ENCODE results near the gene SH2D2A.

Gene SH2D2A

GRCh38 chr1:156828400-156829124, 11.9 kb upstream of the SH2D2A start:
- no peak for DNase-seq (ENCODE audit: extremely low read depth in 1 of 2, low read depth in 1 of 2)

DNA sequence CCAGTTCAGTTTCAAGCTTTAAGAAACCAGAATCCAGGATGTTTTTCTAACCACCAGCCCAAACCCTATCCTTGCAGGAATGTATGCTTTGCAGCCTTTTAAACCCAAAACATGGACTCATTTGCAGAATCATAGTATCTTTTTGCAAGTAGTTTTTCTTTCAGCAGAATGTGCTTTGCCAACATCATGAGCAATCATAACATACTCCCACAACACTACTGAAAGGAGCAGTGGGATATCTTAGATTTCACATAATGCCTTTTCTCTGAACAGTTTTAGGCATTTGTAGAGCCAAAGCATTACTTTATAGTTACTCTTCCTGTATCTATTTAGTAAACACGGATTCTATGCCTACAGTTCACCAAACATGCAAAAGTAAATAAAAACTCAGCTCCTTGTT, 10.0 kb upstream of the SH2D2A start:
- DNase-seq (ENCODE audit: extremely low read depth in 1 of 2, low read depth in 1 of 2): no peak

GRCh38 chr1:156823210-156823790, 6.7 kb upstream of the SH2D2A start:
- no peak for DNase-seq (ENCODE audit: extremely low read depth in 1 of 2, low read depth in 1 of 2)

DNA sequence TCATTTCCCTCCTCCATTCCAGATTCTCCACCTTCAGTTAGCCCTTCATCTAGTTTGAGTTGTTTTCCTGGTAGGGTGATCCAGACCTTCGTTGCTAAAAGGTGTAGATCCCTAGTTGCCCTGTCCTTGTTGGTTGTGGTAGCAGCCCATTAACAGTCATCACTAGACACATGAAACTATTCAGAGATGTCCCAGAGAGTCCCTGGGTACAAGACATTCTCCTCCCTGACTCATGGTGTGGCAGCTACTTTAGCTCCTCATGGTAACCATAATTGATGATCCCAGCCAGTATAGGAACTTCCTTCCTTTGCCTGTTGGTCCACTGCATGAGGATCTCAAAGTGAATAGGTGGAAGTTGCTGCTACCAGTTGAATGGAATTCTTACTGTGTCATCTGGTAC, 6.0 kb upstream of the SH2D2A start:
- DNase-seq (ENCODE audit: extremely low read depth in 1 of 2, low read depth in 1 of 2): no peak

GRCh38 chr1:156821801-156822200, 5.2 kb upstream of the SH2D2A start:
- peak in 1 of 2 donors; percentile 75 for DNase-seq (ENCODE audit: extremely low read depth in 1 of 2, low read depth in 1 of 2)

DNA sequence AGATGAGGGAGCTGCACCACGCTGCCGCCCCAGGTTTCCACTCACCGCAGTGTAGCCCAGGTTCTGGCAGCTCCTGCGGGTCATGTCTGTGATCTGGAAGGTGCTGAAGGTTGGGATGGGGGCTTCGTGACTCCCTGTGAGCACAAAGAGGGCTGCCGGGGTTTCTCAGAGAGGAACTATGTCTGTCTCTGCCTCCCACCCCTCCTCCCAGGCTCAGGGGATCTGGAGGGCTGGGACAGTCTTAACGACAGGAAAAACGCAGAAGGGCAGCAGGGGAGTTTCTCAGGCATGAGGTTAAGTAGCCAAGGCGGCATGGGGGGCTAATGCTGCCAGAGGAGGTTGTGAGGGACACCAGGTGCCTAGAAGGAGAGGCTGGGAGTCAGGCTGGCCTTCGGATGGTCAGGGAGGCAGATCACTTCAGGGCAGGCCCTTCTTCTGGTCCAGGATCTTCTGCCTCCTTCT, 656 bp downstream of the SH2D2A start:
- no peak for DNase-seq (ENCODE audit: extremely low read depth in 1 of 2, low read depth in 1 of 2)

- DNase-seq (ENCODE audit: extremely low read depth in 1 of 2, low read depth in 1 of 2): no peak
Observed at GRCh38 chr1:156815307-156815826, 1.3 kb downstream of the SH2D2A start.

DNA sequence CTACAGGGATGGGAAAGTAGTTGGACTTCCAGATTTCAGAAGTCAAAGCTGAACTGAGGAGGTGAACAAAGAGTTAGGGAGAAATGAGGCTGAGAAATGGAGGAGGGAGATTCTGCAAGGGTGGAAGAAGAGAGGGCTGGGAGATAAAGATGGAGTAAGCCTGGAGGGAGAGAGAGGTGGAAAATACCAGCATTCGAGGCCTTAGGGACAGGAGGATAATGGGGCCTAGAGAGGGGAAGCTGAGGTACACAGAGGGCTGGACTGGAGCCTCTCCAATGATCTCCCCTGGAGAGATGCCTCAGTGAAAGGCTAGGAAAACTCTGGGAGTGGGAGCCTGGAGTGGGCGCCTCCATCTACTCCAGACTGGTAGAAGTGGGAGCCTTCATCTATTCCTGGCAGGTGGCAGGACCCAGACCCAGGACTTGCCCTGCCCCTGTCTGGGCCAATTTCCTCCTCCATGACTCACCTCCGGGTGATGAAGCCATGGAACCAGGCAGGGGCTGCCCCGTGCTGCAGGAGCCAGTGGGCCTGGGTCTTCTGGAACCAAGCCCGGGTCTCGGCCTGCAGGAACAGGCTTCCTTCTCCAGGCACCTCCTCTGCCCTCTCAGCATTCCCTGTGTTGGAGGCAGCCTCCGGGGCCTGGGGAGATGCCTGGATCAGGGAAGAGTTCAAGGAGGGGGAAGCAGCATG, 1.9 kb downstream of the SH2D2A start:
- no peak for DNase-seq (ENCODE audit: extremely low read depth in 1 of 2, low read depth in 1 of 2)

DNA sequence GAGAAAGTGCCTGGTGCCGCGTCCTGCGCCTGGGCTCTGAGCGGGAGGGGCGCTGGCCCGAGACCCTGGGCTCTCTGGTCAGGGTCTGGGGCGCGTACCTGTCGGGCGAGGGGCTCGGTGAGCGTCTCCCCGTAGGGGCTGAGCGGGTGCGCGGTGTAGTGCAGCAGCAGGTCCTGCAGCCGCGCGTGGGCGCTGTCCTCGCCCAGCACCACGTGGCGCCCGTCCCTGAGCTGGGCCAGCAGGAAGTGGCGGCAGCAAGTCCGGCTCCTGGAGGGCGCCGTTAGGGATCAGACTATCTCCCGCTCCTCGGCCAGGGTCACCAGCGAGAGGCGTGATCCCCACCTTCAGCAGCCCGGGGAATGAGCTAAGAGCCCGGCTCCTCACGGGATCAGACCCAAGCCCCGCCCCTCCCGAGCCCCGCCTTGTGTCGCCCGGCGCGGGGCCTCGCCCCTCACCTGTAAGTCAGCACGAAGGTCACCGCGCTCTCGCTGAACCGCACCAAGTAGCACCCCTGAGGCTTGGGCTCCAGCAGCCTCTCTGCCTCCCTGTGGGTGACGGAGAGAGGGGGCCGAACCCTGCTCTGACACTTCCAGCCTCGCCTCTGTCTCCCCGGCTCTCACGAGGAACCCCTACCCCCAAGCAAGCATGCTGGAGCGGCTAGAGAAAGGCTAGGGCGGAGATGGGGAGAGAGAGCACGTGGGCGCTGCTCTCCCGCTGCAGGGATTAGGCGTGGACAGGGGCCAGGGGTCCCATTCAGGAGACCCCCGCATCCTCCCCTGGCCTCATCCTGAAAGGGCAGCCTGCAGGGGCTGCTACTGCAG, 2.7 kb downstream of the SH2D2A start:
- DNase-seq (ENCODE audit: extremely low read depth in 1 of 2, low read depth in 1 of 2): peak; percentile 55 to 67

- no peak for DNase-seq (ENCODE audit: extremely low read depth in 1 of 2, low read depth in 1 of 2)
Observed at GRCh38 chr1:156813298-156813697, 3.4 kb downstream of the SH2D2A start.

DNA sequence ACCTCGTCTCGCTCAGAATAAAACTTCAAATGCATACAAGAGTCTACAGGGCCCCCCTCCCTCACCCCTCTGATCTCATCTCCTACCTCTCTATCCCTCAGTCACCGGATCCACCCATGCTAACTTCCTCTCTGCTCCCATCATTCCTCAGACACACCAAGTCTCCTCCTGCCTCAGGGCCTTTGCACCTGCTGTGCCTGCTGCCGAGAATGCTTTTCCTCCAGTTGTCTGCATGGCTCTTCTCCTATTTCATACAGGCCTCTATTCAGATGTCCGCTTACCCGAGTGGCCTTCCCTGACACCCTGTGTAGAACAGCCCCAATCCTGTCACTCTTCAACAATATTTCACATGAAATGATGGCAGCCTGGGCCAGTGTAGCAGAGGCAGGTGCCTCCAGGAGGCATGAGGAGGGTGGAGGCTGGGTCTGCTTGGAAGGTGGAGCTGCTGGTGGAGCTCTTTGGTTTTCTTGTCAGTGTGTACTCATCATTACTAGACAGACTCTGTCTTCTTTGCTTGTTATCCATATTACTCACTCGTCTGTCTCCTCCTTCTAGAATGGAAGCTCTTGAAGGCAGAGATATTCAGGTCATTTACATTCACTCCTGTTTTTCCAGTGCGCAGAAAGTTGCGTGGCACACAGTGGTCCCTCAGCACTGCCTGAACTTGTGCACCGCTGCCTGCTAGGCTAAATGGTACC, 4.2 kb downstream of the SH2D2A start:
- DNase-seq (ENCODE audit: extremely low read depth in 1 of 2, low read depth in 1 of 2): no peak

- no peak for DNase-seq (ENCODE audit: extremely low read depth in 1 of 2, low read depth in 1 of 2)
Observed at GRCh38 chr1:156811168-156811567, 5.5 kb downstream of the SH2D2A start.

- DNase-seq (ENCODE audit: extremely low read depth in 1 of 2, low read depth in 1 of 2): no peak
Observed at GRCh38 chr1:156809711-156810366, 6.8 kb downstream of the SH2D2A start.

DNA sequence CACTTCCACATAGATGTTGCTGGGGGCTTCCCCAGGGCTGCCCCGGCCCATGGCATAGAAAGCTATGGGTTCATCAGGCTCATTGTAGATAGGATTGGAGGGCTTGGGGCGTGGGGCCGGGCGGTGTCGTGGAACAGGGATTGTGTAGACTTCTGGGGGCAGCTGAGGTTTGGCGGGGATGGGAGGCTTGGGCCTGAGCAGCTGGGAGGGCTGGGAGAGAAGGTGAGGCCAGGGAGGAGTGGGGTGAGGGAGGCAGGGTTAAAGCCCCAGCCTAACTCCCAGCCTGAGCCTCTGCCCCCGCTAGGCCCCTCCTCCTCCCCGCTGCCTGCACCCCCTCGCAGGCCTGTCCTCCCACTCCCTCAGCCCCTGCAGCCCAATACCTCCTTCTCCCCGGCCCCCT, 7.4 kb downstream of the SH2D2A start:
- DNase-seq (ENCODE audit: extremely low read depth in 1 of 2, low read depth in 1 of 2): no peak

- no peak for DNase-seq (ENCODE audit: extremely low read depth in 1 of 2, low read depth in 1 of 2)
Observed at GRCh38 chr1:156808186-156809030, 8.2 kb downstream of the SH2D2A start.

GRCh38 chr1:156807627-156808026, 9.0 kb downstream of the SH2D2A start:
- no peak for DNase-seq (ENCODE audit: extremely low read depth in 1 of 2, low read depth in 1 of 2)

GRCh38 chr1:156806512-156807440, 9.9 kb downstream of the SH2D2A start:
- no peak for DNase-seq (ENCODE audit: extremely low read depth in 1 of 2, low read depth in 1 of 2)

All from stimulated activated CD8-positive, alpha-beta memory T cell treated with anti-CD3 and anti-CD28 coated beads, Interleukin-7, amount 100 ng/mL, for 48 hours (primary cell).